ENCODE measurements around the gene RPRD1B.

DNA sequence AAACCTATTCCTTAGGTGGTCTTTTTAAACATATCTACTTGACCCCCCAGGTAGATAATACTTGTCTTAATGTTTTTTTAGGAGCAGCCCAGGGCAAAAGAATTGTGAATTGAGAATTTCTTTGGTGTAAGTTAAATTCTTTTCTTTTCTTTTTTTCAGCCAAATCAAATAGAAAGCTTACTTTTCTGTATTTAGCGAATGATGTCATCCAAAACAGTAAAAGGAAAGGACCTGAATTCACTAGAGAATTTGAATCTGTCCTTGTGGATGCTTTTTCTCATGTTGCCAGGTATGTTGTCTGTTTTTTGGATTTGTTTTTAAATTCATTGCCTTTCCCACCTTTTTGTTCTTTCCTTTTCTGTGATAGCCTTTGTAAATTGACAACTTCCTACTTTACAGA is 6.7 kb downstream of the RPRD1B start:
- no peak for TF ChIP-seq CTCF (IDR thresholded peaks at IDR 0.05)
- no peak for TF ChIP-seq POLR2A (IDR thresholded peaks at IDR 0.05)

Data from esophagus squamous epithelium (tissue), 4 donors.